ENCODE data around the gene RAPH1. TPM values are rescaled to one million over a fixed set of nuclear protein-coding genes. Genes with fewer than 3 reads are reported as not detected.

Gene RAPH1
- total RNA-seq, 1 donor from 2014 or later, result 25.7 TPM

DNA sequence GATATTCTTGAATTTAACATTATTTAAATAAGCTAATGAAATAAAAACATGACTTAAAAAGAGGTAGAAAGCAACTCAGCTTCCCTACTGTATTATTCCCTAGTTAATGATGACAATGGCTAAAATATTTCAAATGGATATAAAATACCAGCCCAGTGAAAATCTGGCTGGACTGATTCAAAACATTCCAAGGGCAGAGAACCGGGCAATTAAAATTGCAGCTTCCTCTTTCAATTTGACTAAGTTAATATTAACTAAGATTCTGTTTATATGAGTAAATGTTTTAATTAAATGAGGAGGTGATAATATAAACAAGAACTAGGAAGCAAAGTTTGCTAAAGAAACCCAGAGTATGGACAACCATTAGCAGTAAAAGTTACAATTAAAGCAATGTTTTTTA, 65.6 kb downstream of the RAPH1 start:
- Mint-ChIP-seq H3K9me3 (no peaks in the 10 kb centered on the region), H3K4me3 (no peak overlapping the region), H3K36me3 (ENCODE audit: low read depth) (peaks cover 2% of the 10 kb centered on the region), H3K27me3 (ENCODE audit: low read depth) (no peaks in the 10 kb centered on the region), H3K27ac (ENCODE audit: unreplicated experiment) (no peak overlapping the region), H3K4me1 (no peaks in the 10 kb centered on the region)
- TF ChIP-seq CTCF (conservative IDR thresholded peaks at IDR 0.05), result no peak
- DNase-seq (ENCODE audit: low read depth, low spot score), result no peak

- no peaks in the 10 kb centered on the region for H3K9me3 Mint-ChIP-seq
- H3K4me1 Mint-ChIP-seq, result no peaks in the 10 kb centered on the region
- H3K27me3 Mint-ChIP-seq (ENCODE audit: low read depth), result no peaks in the 10 kb centered on the region
- H3K4me3 Mint-ChIP-seq, result no peak overlapping the region
- peaks cover 2% of the 10 kb centered on the region for H3K36me3 Mint-ChIP-seq (ENCODE audit: low read depth)
- DNase-seq (ENCODE audit: low read depth, low spot score), result no peak
- no peak overlapping the region for H3K27ac Mint-ChIP-seq (ENCODE audit: unreplicated experiment)
- no peak for TF ChIP-seq CTCF (conservative IDR thresholded peaks at IDR 0.05)
Measured at GRCh38 chr2:203463266-203463678, 71.8 kb downstream of the RAPH1 start.

GRCh38 chr2:203462308-203462707, 72.8 kb downstream of the RAPH1 start:
- no peak for TF ChIP-seq CTCF (conservative IDR thresholded peaks at IDR 0.05)
- peaks cover 2% of the 10 kb centered on the region for H3K36me3 Mint-ChIP-seq (ENCODE audit: low read depth)
- no peak for DNase-seq (ENCODE audit: low read depth, low spot score)
- H3K27ac Mint-ChIP-seq (ENCODE audit: unreplicated experiment), result no peak overlapping the region
- H3K9me3 Mint-ChIP-seq, result no peaks in the 10 kb centered on the region
- no peak overlapping the region for H3K4me3 Mint-ChIP-seq
- no peaks in the 10 kb centered on the region for H3K4me1 Mint-ChIP-seq
- H3K27me3 Mint-ChIP-seq (ENCODE audit: low read depth), result no peaks in the 10 kb centered on the region

DNA sequence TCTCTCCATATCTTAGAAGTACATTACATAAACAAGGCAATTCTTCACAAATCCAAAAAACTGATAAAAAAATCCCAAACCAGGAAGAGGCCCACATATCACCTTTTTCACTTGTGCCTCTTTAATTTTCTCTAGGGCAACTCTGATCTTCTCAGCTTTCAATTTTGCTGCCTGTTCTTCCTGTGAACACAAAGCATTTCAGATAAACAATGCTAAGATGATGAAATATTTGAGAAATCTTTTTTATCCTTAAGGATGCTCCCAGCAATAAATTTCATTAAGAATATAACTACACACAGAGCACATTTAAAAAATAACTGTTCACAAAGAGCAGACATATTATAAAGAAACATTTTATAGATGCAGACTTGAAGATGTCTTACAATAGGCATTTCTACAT, 73.4 kb downstream of the RAPH1 start:
- DNase-seq (ENCODE audit: low read depth, low spot score), result no peak
- no peak overlapping the region for H3K4me3 Mint-ChIP-seq
- H3K36me3 Mint-ChIP-seq (ENCODE audit: low read depth), result peaks cover 2% of the 10 kb centered on the region
- H3K27me3 Mint-ChIP-seq (ENCODE audit: low read depth), result no peaks in the 10 kb centered on the region
- no peak for TF ChIP-seq CTCF (conservative IDR thresholded peaks at IDR 0.05)
- no peaks in the 10 kb centered on the region for H3K4me1 Mint-ChIP-seq
- H3K9me3 Mint-ChIP-seq, result no peaks in the 10 kb centered on the region
- peak overlapping the region; percentile 16 for H3K27ac Mint-ChIP-seq (ENCODE audit: unreplicated experiment)

GRCh38 chr2:203455209-203455608, 79.9 kb downstream of the RAPH1 start:
- H3K9me3 Mint-ChIP-seq, result no peaks in the 10 kb centered on the region
- H3K27me3 Mint-ChIP-seq (ENCODE audit: low read depth), result no peaks in the 10 kb centered on the region
- no peak overlapping the region for H3K4me3 Mint-ChIP-seq
- peaks cover 3% of the 10 kb centered on the region for H3K36me3 Mint-ChIP-seq (ENCODE audit: low read depth)
- TF ChIP-seq CTCF (conservative IDR thresholded peaks at IDR 0.05), result no peak
- no peak overlapping the region for H3K27ac Mint-ChIP-seq (ENCODE audit: unreplicated experiment)
- peaks cover 3% of the 10 kb centered on the region for H3K4me1 Mint-ChIP-seq
- DNase-seq (ENCODE audit: low read depth, low spot score), result no peak
